BLaER1 (cell line): Measurements from ENCODE around the gene HMGN4.
"Not testable (repeated sequence)": the region's sequence is repeated elsewhere in the genome, so short reads cannot be mapped to it uniquely, and the experiment has no call there.

Experiments
- H3K27ac ChIP-seq: shearing (Covaris generic); formaldehyde crosslinking; 2 replicates; pipeline ENCODE4 v1.8.1; 2022
- H3K27me3 ChIP-seq: shearing (Covaris generic); formaldehyde crosslinking; 2 replicates; pipeline ENCODE4 v1.8.1; 2022
- H3K36me3 ChIP-seq: shearing (Covaris generic); formaldehyde crosslinking; 2 replicates; pipeline ENCODE4 v1.8.1; 2022
- H3K4me1 ChIP-seq: shearing (Covaris generic); formaldehyde crosslinking; 2 replicates; pipeline ENCODE4 v1.8.1; 2022
- H3K4me2 ChIP-seq: shearing (Covaris generic); formaldehyde crosslinking; 2 replicates; pipeline ENCODE4 v1.8.1; 2022
- H3K4me3 ChIP-seq: shearing (Covaris generic); formaldehyde crosslinking; 2 replicates; pipeline ENCODE4 v1.8.1; 2022
- H3K9ac ChIP-seq: shearing (Covaris generic); formaldehyde crosslinking; 2 replicates; pipeline ENCODE4 v1.8.1; 2022
- H3K9me3 ChIP-seq: shearing (Covaris generic); formaldehyde crosslinking; 2 replicates; pipeline ENCODE4 v1.8.1; 2022
- H4K20me1 ChIP-seq: shearing (Covaris generic); formaldehyde crosslinking; 2 replicates; pipeline ENCODE4 v1.8.1; 2022
- Cebpa-rat ChIP-seq: shearing (Covaris generic); IDR thresholded peaks from 2 replicates; pipeline ENCODE4 v1.8.1; 2022

The HMGN4 gene

DNA sequence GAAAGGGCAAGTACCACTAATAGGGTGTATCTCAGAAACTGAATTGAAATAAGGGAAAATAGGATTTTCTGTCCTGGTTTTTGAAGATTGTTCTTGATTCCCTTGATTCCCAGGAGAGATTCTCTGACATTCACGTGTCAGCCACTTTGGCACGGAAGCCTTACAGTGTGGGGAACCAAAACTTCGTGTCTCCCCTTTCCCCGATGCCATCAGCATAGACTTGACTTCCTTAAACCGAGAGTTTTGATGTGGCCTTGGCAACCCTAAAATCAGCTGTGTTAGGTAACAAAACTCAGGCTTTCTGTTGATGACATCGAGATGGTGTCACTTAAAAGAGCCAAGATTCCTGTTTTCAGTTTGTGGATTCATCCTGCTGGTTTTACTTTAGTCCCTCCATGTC, 7.5 kb downstream of the HMGN4 start:
- no peak overlapping the region for H3K4me3 ChIP-seq
- no peak for TF ChIP-seq Cebpa-rat
- H3K27ac ChIP-seq: no peak overlapping the region
- no peak overlapping the region for H3K4me2 ChIP-seq
- H4K20me1 ChIP-seq: 0 out of 2 replicates have a peak, but pooled peaks cover 13% of the 10 kb centered on the region
- H3K9ac ChIP-seq: no peak overlapping the region
- H3K9me3 ChIP-seq: no peaks in the 10 kb centered on the region
- H3K36me3 ChIP-seq: peaks cover 48% of the 10 kb centered on the region
- H3K4me1 ChIP-seq: peaks cover 28% of the 10 kb centered on the region
- no peaks in the 10 kb centered on the region for H3K27me3 ChIP-seq

DNA sequence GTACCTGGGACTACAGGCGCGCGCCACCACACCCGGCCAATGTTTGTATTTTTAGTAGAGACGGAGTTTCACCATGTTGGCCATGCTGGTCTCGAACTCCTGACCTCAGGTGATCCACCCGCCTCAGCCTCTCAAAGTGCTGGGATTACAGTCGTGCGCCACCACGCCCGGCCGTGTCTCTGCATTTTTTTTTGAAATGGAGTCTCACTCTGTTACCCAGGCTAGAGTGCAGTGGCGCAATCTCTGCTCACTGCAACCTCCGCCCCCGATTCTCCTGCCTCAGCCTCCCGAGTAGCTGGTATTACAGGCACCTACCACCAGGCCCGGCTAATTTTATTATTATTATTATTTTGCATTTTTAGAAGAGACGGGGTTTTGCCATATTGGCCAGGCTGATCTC, 9.2 kb downstream of the HMGN4 start:
- 0 out of 2 replicates have a peak, but pooled peaks cover 11% of the 10 kb centered on the region for H4K20me1 ChIP-seq
- not testable (repeated sequence) for H3K9ac ChIP-seq, H3K9me3 ChIP-seq, H3K27me3 ChIP-seq, H3K4me2 ChIP-seq, H3K27ac ChIP-seq, H3K4me3 ChIP-seq
- peaks cover 24% of the 10 kb centered on the region for H3K4me1 ChIP-seq
- peaks cover 38% of the 10 kb centered on the region for H3K36me3 ChIP-seq

- TF ChIP-seq Cebpa-rat: no peak
- peak overlapping the region; percentile 66 for H3K9ac ChIP-seq
These were observed 12.3 kb downstream of the HMGN4 start for GRCh38 chr6:26550250-26550993.

DNA sequence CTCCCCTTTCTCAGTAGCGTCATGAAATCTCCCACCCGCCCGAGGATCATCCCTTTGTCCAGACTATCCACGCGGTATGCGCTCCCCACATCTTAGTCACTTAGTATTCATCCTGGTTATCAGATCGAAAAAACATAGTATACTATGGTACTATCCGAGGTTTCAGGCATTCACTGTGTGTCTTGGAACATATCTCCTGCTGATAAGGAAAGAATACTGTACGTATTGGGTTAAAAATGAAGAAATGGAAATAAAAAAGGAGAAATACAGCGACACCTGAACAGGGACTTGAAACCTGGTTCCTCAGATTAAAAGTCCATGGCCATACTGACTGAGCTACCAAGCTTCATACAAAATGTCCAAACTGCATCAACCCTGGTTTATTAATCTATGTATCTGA, 14.0 kb downstream of the HMGN4 start:
- peak overlapping the region; percentile 82 for H3K4me2 ChIP-seq
- no peak for TF ChIP-seq Cebpa-rat
- no peak overlapping the region for H3K9ac ChIP-seq
- H3K27me3 ChIP-seq: no peaks in the 10 kb centered on the region
- no peaks in the 10 kb centered on the region for H3K9me3 ChIP-seq
- 0 out of 2 replicates have a peak, but pooled peaks cover 6% of the 10 kb centered on the region for H3K36me3 ChIP-seq
- no peaks in the 10 kb centered on the region for H4K20me1 ChIP-seq
- no peak overlapping the region for H3K27ac ChIP-seq
- H3K4me1 ChIP-seq: peaks cover 28% of the 10 kb centered on the region
- no peak overlapping the region for H3K4me3 ChIP-seq

More at GRCh38 chr6:26550250-26550993, 12.3 kb downstream of the HMGN4 start:
- peaks cover 32% of the 10 kb centered on the region for H3K4me1 ChIP-seq
- peak overlapping the region; percentile 75 for H3K4me2 ChIP-seq
- no peaks in the 10 kb centered on the region for H3K27me3 ChIP-seq
- H3K9me3 ChIP-seq: no peaks in the 10 kb centered on the region
- H3K27ac ChIP-seq: 0 out of 2 replicates have a peak overlapping the region, but pooled peaks have one; percentile 29
- no peaks in the 10 kb centered on the region for H4K20me1 ChIP-seq
- peak overlapping the region; percentile 71 for H3K4me3 ChIP-seq
- H3K36me3 ChIP-seq: peaks cover 12% of the 10 kb centered on the region

- Histone ChIP-seq H3K36me3 (0 out of 2 replicates have a peak, but pooled peaks cover 1% of the 10 kb centered on the region), H3K27ac (no peak overlapping the region), H3K27me3 (no peaks in the 10 kb centered on the region), H3K9ac (peak overlapping the region; percentile 77), H4K20me1 (no peaks in the 10 kb centered on the region), H3K9me3 (no peaks in the 10 kb centered on the region), H3K4me2 (peak overlapping the region; percentile 82), H3K4me3 (peak overlapping the region; percentile 77), H3K4me1 (peaks cover 28% of the 10 kb centered on the region)
- no peak for TF ChIP-seq Cebpa-rat
These were observed 14.5 kb downstream of the HMGN4 start for GRCh38 chr6:26552640-26553188.

DNA sequence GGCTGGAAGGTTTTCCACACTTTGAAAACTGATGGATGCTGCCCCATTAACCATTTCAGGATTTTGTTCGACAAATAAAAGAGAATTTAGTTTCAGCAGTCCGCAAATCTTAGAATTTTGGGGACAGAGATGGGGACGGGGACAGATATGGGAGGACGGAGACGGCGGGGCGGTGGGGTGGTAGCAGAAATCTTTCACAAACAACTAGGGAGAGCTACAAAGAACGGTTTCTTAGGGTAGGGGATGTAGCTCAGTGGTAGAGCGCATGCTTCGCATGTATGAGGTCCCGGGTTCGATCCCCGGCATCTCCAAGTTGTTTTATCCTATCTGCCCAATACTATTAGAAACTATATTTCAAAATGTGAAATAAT, 15.1 kb downstream of the HMGN4 start:
- Histone ChIP-seq H3K4me2 (peak overlapping the region; percentile 82), H3K4me1 (peaks cover 28% of the 10 kb centered on the region)
- TF ChIP-seq Cebpa-rat: no peak

GRCh38 chr6:26553635-26554446, 15.7 kb downstream of the HMGN4 start:
- Histone ChIP-seq H3K4me1 (peaks cover 28% of the 10 kb centered on the region), H3K27me3 (no peaks in the 10 kb centered on the region), H3K9ac (peak overlapping the region; percentile 77), H3K36me3 (no peaks in the 10 kb centered on the region), H3K4me2 (peak overlapping the region; percentile 82), H3K27ac (peak overlapping the region; percentile 81), H3K9me3 (no peaks in the 10 kb centered on the region), H4K20me1 (no peaks in the 10 kb centered on the region), H3K4me3 (peak overlapping the region; percentile 77)
- no peak for TF ChIP-seq Cebpa-rat

More for the DNA sequence above, 15.1 kb downstream of the HMGN4 start:
- H3K4me3 ChIP-seq: peak overlapping the region; percentile 77
- no peaks in the 10 kb centered on the region for H3K27me3 ChIP-seq
- H3K36me3 ChIP-seq: no peaks in the 10 kb centered on the region
- peak overlapping the region; percentile 81 for H3K27ac ChIP-seq
- H3K9ac ChIP-seq: peak overlapping the region; percentile 77
- H4K20me1 ChIP-seq: no peaks in the 10 kb centered on the region
- no peaks in the 10 kb centered on the region for H3K9me3 ChIP-seq

DNA sequence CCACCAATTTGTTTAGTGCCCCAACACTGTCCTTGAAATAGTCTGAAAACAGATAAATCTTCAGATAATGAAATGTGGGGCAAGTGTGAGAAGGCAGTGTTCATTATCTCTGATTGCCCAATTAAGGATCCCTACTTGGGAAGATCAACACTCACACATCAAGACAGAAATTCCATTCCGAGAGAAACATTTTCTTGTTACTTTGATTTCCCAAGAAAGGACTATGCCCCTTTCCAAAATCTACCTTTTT, 16.2 kb downstream of the HMGN4 start:
- H3K27ac ChIP-seq: peak overlapping the region; percentile 54
- peak overlapping the region; percentile 77 for H3K9ac ChIP-seq
- H3K36me3 ChIP-seq: no peaks in the 10 kb centered on the region
- H3K9me3 ChIP-seq: no peaks in the 10 kb centered on the region
- H3K4me2 ChIP-seq: peak overlapping the region; percentile 82
- TF ChIP-seq Cebpa-rat: no peak
- H3K4me3 ChIP-seq: peak overlapping the region; percentile 77
- H3K27me3 ChIP-seq: no peaks in the 10 kb centered on the region
- H3K4me1 ChIP-seq: peaks cover 28% of the 10 kb centered on the region
- H4K20me1 ChIP-seq: no peaks in the 10 kb centered on the region

GRCh38 chr6:26554697-26555504, 16.7 kb downstream of the HMGN4 start:
- peak overlapping the region; percentile 82 for H3K4me2 ChIP-seq
- H3K27me3 ChIP-seq: no peaks in the 10 kb centered on the region
- TF ChIP-seq Cebpa-rat: no peak
- H3K4me3 ChIP-seq: peak overlapping the region; percentile 77
- H3K9me3 ChIP-seq: no peaks in the 10 kb centered on the region
- H3K36me3 ChIP-seq: no peaks in the 10 kb centered on the region
- H3K4me1 ChIP-seq: peaks cover 24% of the 10 kb centered on the region
- H3K9ac ChIP-seq: peak overlapping the region; percentile 77
- peak overlapping the region; percentile 54 for H3K27ac ChIP-seq
- H4K20me1 ChIP-seq: no peaks in the 10 kb centered on the region
